IMR-90 (cell line): ENCODE data around the gene AUNIP. TPM values are rescaled to one million over a fixed set of nuclear protein-coding genes. Genes with fewer than 3 reads are reported as not detected.

Source experiments
- ATAC-seq: fragments of 200-7000 bp; cut with Tn5 transposase; 2 replicates; pipeline ENCODE4 v1.9.1; 2020; ENCODE audit warnings: low read depth, mild to moderate bottlenecking, moderate library complexity
- BruUV-seq: library from RNA; stranded (reverse); fragments of 400-500 nt; replicated peaks from 2 replicates; lab custom pipeline; 2021; lab: Mats Ljungman, UMichigan
- CTCF ChIA-PET: fragments of 300-600 bp; formaldehyde crosslinking; extraction: SDS; loops from one replicate; lab custom pipeline; 2021; ENCODE audit warnings: antibody characterized with exemption; lab: Yijun Ruan, JAX
- POLR2A ChIA-PET: fragments of 300-600 bp; sonication (Branson Sonifier 250); formaldehyde crosslinking; loops from one replicate; lab custom pipeline; 2022; ENCODE audit warnings: antibody characterized with exemption; ENCODE audit not compliant: unreplicated experiment; lab: Charles Lee
- DNase-seq: peaks from one replicate; pipeline ENCODE4 v3.0.0; 2013
- H2AFZ ChIP-seq: replicated peaks from 2 replicates; pipeline ENCODE3; 2013; ENCODE audit warnings: low read length, mild to moderate bottlenecking; ENCODE audit not compliant: poor library complexity
- H2AK5ac ChIP-seq: 2 replicates; pipeline ENCODE4 v1.6.1; 2013; ENCODE audit warnings: low read depth, low read length, inconsistent platforms
- H2AK9ac ChIP-seq: replicated peaks from 2 replicates; pipeline ENCODE3; 2013; ENCODE audit warnings: mild to moderate bottlenecking, low read depth, low read length, moderate library complexity; ENCODE audit not compliant: poor library complexity
- H2BK120ac ChIP-seq: 2 replicates; pipeline ENCODE4 v1.6.1; 2013; ENCODE audit warnings: low read depth, low read length, inconsistent platforms
- H2BK15ac ChIP-seq: 3 replicates; pipeline ENCODE4 v1.6.1; 2013; ENCODE audit warnings: low read depth, low read length, inconsistent platforms
- H2BK20ac ChIP-seq: 2 replicates; pipeline ENCODE4 v1.6.1; 2013; ENCODE audit warnings: low read depth, mild to moderate bottlenecking, inconsistent platforms, low read length, moderate library complexity
- H2BK5ac ChIP-seq: 2 replicates; pipeline ENCODE4 v1.6.1; 2013; ENCODE audit warnings: mild to moderate bottlenecking, low read depth, low read length, inconsistent platforms; ENCODE audit not compliant: poor library complexity, severe bottlenecking
- H3K14ac ChIP-seq: replicated peaks from 2 replicates; pipeline ENCODE4 v1.6.1; 2013; ENCODE audit warnings: low read depth, low read length, inconsistent platforms
- H3K18ac ChIP-seq: 2 replicates; pipeline ENCODE4 v1.6.1; 2013; ENCODE audit warnings: low read depth, low read length, control low read depth
- H3K23ac ChIP-seq: 2 replicates; pipeline ENCODE4 v1.6.1; 2013; ENCODE audit warnings: low read depth, low read length, inconsistent platforms
- H3K27ac ChIP-seq: 2 replicates; pipeline ENCODE4 v1.5.1; 2013; ENCODE audit warnings: mild to moderate bottlenecking, control low read depth, low read length; ENCODE audit not compliant: insufficient read depth
- H3K27me3 ChIP-seq: 2 replicates; pipeline ENCODE4 v1.6.1; 2013; ENCODE audit warnings: low read length; ENCODE audit not compliant: control insufficient read depth, insufficient read depth
- H3K36me3 ChIP-seq: 2 replicates; pipeline ENCODE4 v1.6.1; 2013; ENCODE audit warnings: low read length, mixed read lengths; ENCODE audit not compliant: control insufficient read depth, insufficient read depth
- H3K4ac ChIP-seq: 2 replicates; pipeline ENCODE4 v1.6.1; 2013; ENCODE audit warnings: low read depth, low read length, inconsistent platforms
- H3K4me1 ChIP-seq: 2 replicates; pipeline ENCODE4 v1.6.1; 2013; ENCODE audit warnings: low read length, mixed read lengths; ENCODE audit not compliant: control insufficient read depth, insufficient read depth
- H3K4me2 ChIP-seq: 2 replicates; pipeline ENCODE4 v1.6.1; 2013; ENCODE audit warnings: low read depth, mild to moderate bottlenecking, control low read depth, low read length, moderate library complexity
- H3K4me3 ChIP-seq: 2 replicates; pipeline ENCODE4 v1.5.1; 2013; ENCODE audit warnings: low read depth, mild to moderate bottlenecking, control low read depth, low read length, moderate library complexity; ENCODE audit not compliant: insufficient read depth
- H3K56ac ChIP-seq: 2 replicates; pipeline ENCODE4 v1.6.1; 2013; ENCODE audit warnings: low read length, inconsistent platforms; ENCODE audit not compliant: insufficient read depth; ENCODE audit errors: extremely low read depth
- H3K79me1 ChIP-seq, 2 experiments: 2 replicates each; pipeline ENCODE4 v1.6.1; 2013; ENCODE audit warnings: low read length in 2 of 2, inconsistent platforms in 1 of 2, low read depth in 1 of 2
- H3K9ac ChIP-seq: 2 replicates; pipeline ENCODE4 v1.6.1; 2013; ENCODE audit warnings: low read depth, low read length, control low read depth
- H3K9me1 ChIP-seq: 2 replicates; pipeline ENCODE4 v1.6.1; 2013; ENCODE audit warnings: low read length, inconsistent platforms; ENCODE audit not compliant: insufficient read depth
- H3K9me3 ChIP-seq: 2 replicates; pipeline ENCODE4 v1.6.1; 2013; ENCODE audit warnings: low read length; ENCODE audit not compliant: control insufficient read depth, insufficient read depth
- H4K20me1 ChIP-seq: 2 replicates; pipeline ENCODE4 v1.6.1; 2013; ENCODE audit warnings: low read length, inconsistent platforms; ENCODE audit not compliant: insufficient read depth
- H4K5ac ChIP-seq: 2 replicates; pipeline ENCODE4 v1.6.1; 2013; ENCODE audit warnings: mild to moderate bottlenecking, low read depth, low read length, control low read depth
- H4K8ac ChIP-seq, 2 experiments: 2 replicates each; pipeline ENCODE4 v1.6.1; 2013; ENCODE audit warnings: low read depth in 2 of 2, low read length in 2 of 2, control low read depth in 1 of 2, inconsistent platforms in 1 of 2
- H4K91ac ChIP-seq: 2 replicates; pipeline ENCODE4 v1.6.1; 2013; ENCODE audit warnings: low read depth, low read length, inconsistent platforms; ENCODE audit not compliant: insufficient read depth
- BHLHE40 ChIP-seq: fragments of 150-350 bp; IDR thresholded peaks from 2 replicates; pipeline ENCODE4 v1.6.1; 2016; ENCODE audit warnings: mild to moderate bottlenecking, low read depth, low read length
- CEBPB ChIP-seq: IDR thresholded peaks from 2 replicates; pipeline ENCODE4 v1.6.1; 2012; ENCODE audit warnings: low read depth, low read length, improper control_type of control experiment
- CHD1 ChIP-seq: IDR thresholded peaks from 2 replicates; pipeline ENCODE4 v1.6.1; 2012; ENCODE audit warnings: low read depth, low read length, improper control_type of control experiment
- CTCF ChIP-seq: conservative IDR thresholded peaks from 2 replicates; pipeline ENCODE4 v1.5.1; 2012; ENCODE audit warnings: mild to moderate bottlenecking, low read depth, low read length, improper control_type of control experiment
- ELK1 ChIP-seq: fragments of 150-350 bp; IDR thresholded peaks from 2 replicates; pipeline ENCODE4 v1.6.1; 2016; ENCODE audit warnings: low read depth, mild to moderate bottlenecking, low read length, moderate library complexity, borderline replicate concordance
- FOS ChIP-seq: fragments of 150-350 bp; IDR thresholded peaks from 2 replicates; pipeline ENCODE4 v1.6.1; 2016; ENCODE audit warnings: low read depth, low read length
- MXI1 ChIP-seq: IDR thresholded peaks from 2 replicates; pipeline ENCODE4 v1.6.1; 2012; ENCODE audit warnings: low read depth, mild to moderate bottlenecking, low read length, moderate library complexity, borderline replicate concordance
- NFE2L2 ChIP-seq: fragments of 150-350 bp; IDR thresholded peaks from 2 replicates; pipeline ENCODE4 v1.6.1; 2016; ENCODE audit warnings: low read depth, mild to moderate bottlenecking, low read length
- POLR2A ChIP-seq: IDR thresholded peaks from 2 replicates; pipeline ENCODE4 v1.6.1; 2012; ENCODE audit warnings: mild to moderate bottlenecking, low read depth, low read length
- RAD21 ChIP-seq: IDR thresholded peaks from 2 replicates; pipeline ENCODE4 v1.6.1; 2012; ENCODE audit warnings: low read length, improper control_type of control experiment
- RCOR1 ChIP-seq: IDR thresholded peaks from 2 replicates; pipeline ENCODE4 v1.6.1; 2012; ENCODE audit warnings: mild to moderate bottlenecking, low read length, improper control_type of control experiment; ENCODE audit not compliant: insufficient replicate concordance
- SMC3 ChIP-seq: fragments of 150-350 bp; IDR thresholded peaks from 2 replicates; pipeline ENCODE4 v1.6.1; 2016; ENCODE audit warnings: low read depth, mild to moderate bottlenecking, antibody characterized with exemption, low read length, moderate library complexity
- USF2 ChIP-seq: fragments of 150-350 bp; IDR thresholded peaks from 2 replicates; pipeline ENCODE4 v1.6.1; 2017; ENCODE audit warnings: mild to moderate bottlenecking, antibody characterized with exemption, low read length, low read depth
- WGBS, 2 experiments: methylation state at CpG; one replicate each; pipeline versions ENCODE4 v1.1.5 to v1.1.7; 2013; ENCODE audit warnings: missing lambda C conversion rate in 2 of 2; ENCODE audit not compliant: insufficient read length in 1 of 2; ENCODE audit errors: extremely low coverage in 2 of 2; 5-methylcytosine and 5-hydroxymethylcytosine counted together
- dilution Hi-C: fragments of 300-500 bp; cut with HindIII; formaldehyde crosslinking; loops from one replicate; pipeline ENCODE4 v1.14.3; 2018; ENCODE audit warnings: low sequenced_read_pairs; ENCODE audit not compliant: unreplicated experiment
- in situ Hi-C: fragments of 300-500 bp; cut with MboI; formaldehyde crosslinking; loops from 3 replicates; pipeline ENCODE4 v1.14.3; 2019; ENCODE audit warnings: low sequenced_read_pairs, inconsistent platforms, mixed read lengths
- intact Hi-C: fragments of 100-400 bp; cut with micrococcal nuclease; formaldehyde crosslinking; loops from 2 replicates; pipeline ENCODE4 v1.10.0; 2022
- polyA plus RNA-seq, 3 experiments: library from polyadenylated mRNA; depleted of rRNA; stranded (reverse); fragments of >200 nt; gene quantifications; 2 replicates each; pipeline ENCODE4 v1.2.3, GENCODE V29; 2012; ENCODE audit warnings: low replicate concordance in 1 of 3
- total RNA-seq: library from RNA; depleted of rRNA; stranded (reverse); fragments of >200 nt; gene quantifications from 2 replicates; pipeline ENCODE4 v1.2.3, GENCODE V29; 2012

AUNIP gene
- total and polyA plus RNA-seq, 2 of the 4 experiments (the other 2 are of a cell fraction), result 2.4 to 5.0 TPM

GRCh38 chr1:25904943-25905679 lies 45.9 kb upstream of the AUNIP start:
- ChIA-PET CTCF (interaction anchor here (1.5 to 2.7 kb wide), 2 partner anchors 9 to 15 kb away, joined by 3 to 22 read pairs; no protein-coding TSS in a partner anchor), POLR2A (no interaction called here)
- no peak overlapping the region for H2AK9ac ChIP-seq
- no peak overlapping the region for H4K91ac ChIP-seq
- peak overlapping the region; percentile 36 for H3K27ac ChIP-seq
- H4K5ac ChIP-seq, result peak overlapping the region; percentile 79; the same call in 1 of the 2 replicates
- peaks cover 13% of the 10 kb centered on the region for H3K9me1 ChIP-seq
- BruUV-seq, result no TSS peak
- no peak overlapping the region for H2BK120ac ChIP-seq
- H3K9ac ChIP-seq, result peak overlapping the region; percentile 80
- H2AK5ac ChIP-seq, result no peak overlapping the region; the same call in 1 of the 2 replicates
- H3K56ac ChIP-seq, result peak overlapping the region; percentile 65
- peak overlapping the region; percentile 6; the same call in 1 of the 2 replicates for H3K4ac ChIP-seq
- H3K36me3 ChIP-seq, result peaks cover 15% of the 10 kb centered on the region
- peak overlapping the region; percentile 98 for H3K4me2 ChIP-seq
- H3K4me1 ChIP-seq, result peaks cover 5% of the 10 kb centered on the region
- no peak overlapping the region for H2BK15ac ChIP-seq
- H2BK5ac ChIP-seq, result peak overlapping the region; percentile 62
- dilution Hi-C loops, result no loop called here
- H3K23ac ChIP-seq, result peak overlapping the region; percentile 27; the same call in 1 of the 2 replicates
- no peaks in the 10 kb centered on the region for H3K27me3 ChIP-seq
- peak overlapping the region; percentile 58; the same call in 1 of the 2 replicates for H3K18ac ChIP-seq
- peaks cover 10% of the 10 kb centered on the region; the same call in 1 of the 2 replicates for H4K20me1 ChIP-seq
- no peak overlapping the region for H2BK20ac ChIP-seq
- H3K4me3 ChIP-seq, result peak overlapping the region; percentile 71
- intact Hi-C loops, result loop anchor here (1.0 kb wide), 1 partner anchor 93 kb away; the partner anchor contains the start of gene PAFAH2
- H3K9me3 ChIP-seq, result no peaks in the 10 kb centered on the region
- peak; percentile 92 for ATAC-seq
- no peak overlapping the region for H2AFZ ChIP-seq
- peak overlapping the region; percentile 41 for H3K14ac ChIP-seq
- H4K8ac ChIP-seq, result peak overlapping the region; percentile 42 to 55; a peak in 3 of 4 replicates
- DNase-seq, result peak; percentile 88
- in situ Hi-C loops, result no loop called here
- peaks cover 17 to 28% of the 10 kb centered on the region in 2 experiments for H3K79me1 ChIP-seq
- WGBS, 2 experiments, result 0% methylated on average over 2 of the region's 34 CpGs; no CpG with 5 or more reads in 1 of the 2 experiments
- TF ChIP-seq USF2 (no peak), BHLHE40 (0 out of 2 replicates have a peak, but pooled peaks have one; percentile 1), POLR2A (no peak), RAD21 (0 out of 2 replicates have a peak, but pooled peaks have one; percentile 6), SMC3 (no peak), NFE2L2 (no peak), RCOR1 (no peak), ELK1 (no peak), CEBPB (peak; percentile 59), CTCF (no peak), CHD1 (0 out of 2 replicates have a peak, but pooled peaks have one; percentile 49), MXI1 (peak; percentile 82; the same call in 1 of the 2 replicates), FOS (no peak)
